ENCODE measurements around the gene GNAO1.

The GNAO1 gene

DNA sequence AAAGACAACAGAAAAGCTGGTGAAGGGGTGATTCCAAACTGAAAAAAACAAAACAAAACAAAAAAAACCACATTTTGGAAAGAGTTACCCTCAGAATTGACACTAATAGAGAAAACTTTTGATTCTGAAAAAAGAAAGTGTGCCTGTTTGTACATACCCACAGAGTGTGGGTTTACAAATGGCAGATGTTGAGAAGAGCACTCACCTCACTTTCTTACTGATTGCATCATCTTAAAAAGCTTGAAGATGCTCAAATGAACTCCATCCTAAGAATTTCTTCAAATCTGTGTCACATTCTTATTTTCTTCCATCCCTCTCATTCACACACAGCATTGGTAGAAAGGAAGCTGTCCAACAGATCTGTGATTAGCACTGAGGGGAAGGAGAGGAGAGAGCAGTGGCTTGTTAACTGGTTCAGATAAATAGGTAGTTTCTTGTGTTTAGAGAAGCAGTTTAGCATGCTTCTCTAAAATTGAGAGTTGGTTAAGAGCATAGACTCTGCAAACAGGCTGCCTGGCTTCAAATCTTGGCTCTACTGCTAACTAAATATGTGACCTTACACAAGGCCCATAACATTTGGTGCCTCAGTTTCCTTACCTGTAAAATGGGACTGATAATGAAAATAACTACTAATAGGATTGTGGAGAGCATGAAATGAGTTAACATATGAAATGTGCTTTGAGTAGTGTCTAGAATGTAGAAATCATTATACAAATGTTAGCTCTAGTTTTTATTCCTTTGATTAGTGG, 6.9 kb downstream of the GNAO1 start:
- H3K27ac ChIP-seq, result no peak overlapping the region
- TF ChIP-seq, protein P1, sequence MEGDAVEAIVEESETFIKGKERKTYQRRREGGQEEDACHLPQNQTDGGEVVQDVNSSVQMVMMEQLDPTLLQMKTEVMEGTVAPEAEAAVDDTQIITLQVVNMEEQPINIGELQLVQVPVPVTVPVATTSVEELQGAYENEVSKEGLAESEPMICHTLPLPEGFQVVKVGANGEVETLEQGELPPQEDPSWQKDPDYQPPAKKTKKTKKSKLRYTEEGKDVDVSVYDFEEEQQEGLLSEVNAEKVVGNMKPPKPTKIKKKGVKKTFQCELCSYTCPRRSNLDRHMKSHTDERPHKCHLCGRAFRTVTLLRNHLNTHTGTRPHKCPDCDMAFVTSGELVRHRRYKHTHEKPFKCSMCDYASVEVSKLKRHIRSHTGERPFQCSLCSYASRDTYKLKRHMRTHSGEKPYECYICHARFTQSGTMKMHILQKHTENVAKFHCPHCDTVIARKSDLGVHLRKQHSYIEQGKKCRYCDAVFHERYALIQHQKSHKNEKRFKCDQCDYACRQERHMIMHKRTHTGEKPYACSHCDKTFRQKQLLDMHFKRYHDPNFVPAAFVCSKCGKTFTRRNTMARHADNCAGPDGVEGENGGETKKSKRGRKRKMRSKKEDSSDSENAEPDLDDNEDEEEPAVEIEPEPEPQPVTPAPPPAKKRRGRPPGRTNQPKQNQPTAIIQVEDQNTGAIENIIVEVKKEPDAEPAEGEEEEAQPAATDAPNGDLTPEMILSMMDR (IDR thresholded peaks at IDR 0.05), result no peak
- TF ChIP-seq ZFX (IDR thresholded peaks at IDR 0.05; ENCODE audit: borderline replicate concordance), result no peak

DNA sequence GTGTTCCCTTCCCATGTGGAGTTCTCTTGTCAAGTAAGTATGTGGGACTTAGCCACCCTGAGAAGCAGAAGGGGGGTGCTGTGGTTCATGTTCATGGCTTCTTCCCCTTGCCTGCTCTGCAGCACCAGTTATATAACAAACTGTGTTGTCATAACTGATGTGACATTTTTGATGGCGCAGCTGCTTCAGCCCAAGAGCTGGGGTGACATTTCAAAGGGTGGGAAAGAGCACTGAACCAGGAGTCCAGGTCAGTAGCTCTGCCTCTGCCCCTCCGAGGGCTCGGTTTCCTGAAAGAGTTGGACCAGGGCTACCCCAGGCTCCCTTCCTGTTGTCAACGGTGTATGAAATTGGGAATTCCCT, 7.4 kb downstream of the GNAO1 start:
- TF ChIP-seq ZFX (IDR thresholded peaks at IDR 0.05; ENCODE audit: borderline replicate concordance), result no peak
- TF ChIP-seq, protein P1 (IDR thresholded peaks at IDR 0.05), result no peak
- H3K27ac ChIP-seq, result no peak overlapping the region

DNA sequence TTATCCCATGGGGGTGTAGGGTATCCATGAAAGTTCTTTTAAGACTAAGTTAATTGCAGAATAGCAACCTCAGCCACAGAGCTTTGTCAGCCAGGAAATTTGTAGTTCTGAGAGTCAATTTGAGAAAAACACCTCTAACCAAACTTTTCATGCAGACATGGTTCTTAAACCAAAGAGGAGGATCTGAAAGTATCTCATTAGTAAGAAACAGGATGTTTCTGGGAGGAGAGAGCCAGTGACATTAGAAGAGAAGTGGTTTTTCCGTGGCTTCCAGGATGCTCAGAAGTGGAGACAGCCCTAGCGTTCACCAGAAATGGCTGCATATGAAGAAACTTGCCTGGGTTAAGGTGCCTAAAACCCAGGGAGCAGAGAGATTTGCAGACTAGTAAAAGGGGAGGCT, 7.9 kb downstream of the GNAO1 start:
- TF ChIP-seq, protein P1 (IDR thresholded peaks at IDR 0.05), result no peak
- TF ChIP-seq ZFX (IDR thresholded peaks at IDR 0.05; ENCODE audit: borderline replicate concordance), result no peak
- no peak overlapping the region for H3K27ac ChIP-seq

DNA sequence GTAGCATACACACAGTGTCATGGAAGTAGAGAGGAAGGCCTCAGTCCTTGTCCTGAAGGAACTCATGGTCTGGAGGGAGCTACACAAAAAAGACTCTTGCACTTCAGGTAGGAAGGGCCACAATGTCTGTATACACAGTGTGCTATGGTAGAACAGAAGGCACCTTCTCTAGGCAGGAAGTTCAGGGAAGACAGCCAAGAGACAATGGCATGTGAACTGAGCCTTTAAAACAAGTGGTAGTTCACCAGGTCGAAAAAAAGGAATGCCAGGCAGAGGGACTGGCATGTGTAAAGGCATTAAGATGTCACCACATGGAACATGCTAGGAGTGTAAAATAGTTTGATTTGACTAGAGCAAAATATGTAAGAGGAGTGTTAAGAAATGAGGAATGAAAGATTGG, 9.7 kb downstream of the GNAO1 start:
- TF ChIP-seq ZFX (IDR thresholded peaks at IDR 0.05; ENCODE audit: borderline replicate concordance), result no peak
- TF ChIP-seq, protein P1 (IDR thresholded peaks at IDR 0.05), result no peak
- H3K27ac ChIP-seq, result no peak overlapping the region

DNA sequence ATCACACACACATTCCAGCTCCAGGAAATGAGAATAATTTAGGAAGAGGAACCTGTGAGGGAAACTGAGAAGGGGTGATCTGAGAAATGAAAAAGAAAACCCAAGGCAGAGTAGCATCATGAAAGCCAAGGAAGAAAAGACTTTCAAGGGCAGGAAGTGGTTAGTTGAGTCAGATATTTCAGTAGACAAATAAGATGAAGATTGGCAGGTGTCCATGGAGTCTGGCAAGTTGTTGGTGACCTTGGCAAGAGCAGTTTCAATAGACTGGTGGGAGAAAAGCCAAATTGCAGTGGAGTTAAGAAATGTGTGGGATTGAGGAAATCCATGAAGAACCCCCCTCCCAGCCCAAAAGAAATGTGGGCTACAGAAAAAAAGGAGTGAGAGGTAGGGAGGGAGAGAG, 10.7 kb downstream of the GNAO1 start:
- H3K27ac ChIP-seq, result no peak overlapping the region
- no peak for TF ChIP-seq ZFX (IDR thresholded peaks at IDR 0.05; ENCODE audit: borderline replicate concordance)
- TF ChIP-seq, protein P1 (IDR thresholded peaks at IDR 0.05), result no peak

DNA sequence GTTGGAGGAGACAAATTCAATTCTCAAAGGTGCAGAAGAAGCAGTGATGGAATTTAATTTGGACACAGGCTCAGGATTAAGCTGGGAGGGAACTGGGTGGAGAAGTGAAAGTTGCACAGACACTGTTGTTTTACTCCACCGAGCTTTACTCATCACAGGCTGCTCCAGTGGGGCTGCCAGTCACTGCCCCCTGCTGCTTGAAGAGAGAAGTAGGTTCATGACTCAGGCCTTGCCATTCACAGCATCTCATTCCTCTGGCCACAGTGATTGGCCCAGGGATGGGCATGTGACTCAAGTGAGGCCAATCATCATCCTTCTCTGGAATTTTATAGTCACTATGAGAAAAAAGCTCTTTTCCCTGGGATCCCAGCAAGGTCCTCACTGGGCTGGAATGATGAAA, 11.8 kb downstream of the GNAO1 start:
- no peak overlapping the region for H3K27ac ChIP-seq
- no peak for TF ChIP-seq ZFX (IDR thresholded peaks at IDR 0.05; ENCODE audit: borderline replicate concordance)
- TF ChIP-seq, protein P1 (IDR thresholded peaks at IDR 0.05), result peak; percentile 60

DNA sequence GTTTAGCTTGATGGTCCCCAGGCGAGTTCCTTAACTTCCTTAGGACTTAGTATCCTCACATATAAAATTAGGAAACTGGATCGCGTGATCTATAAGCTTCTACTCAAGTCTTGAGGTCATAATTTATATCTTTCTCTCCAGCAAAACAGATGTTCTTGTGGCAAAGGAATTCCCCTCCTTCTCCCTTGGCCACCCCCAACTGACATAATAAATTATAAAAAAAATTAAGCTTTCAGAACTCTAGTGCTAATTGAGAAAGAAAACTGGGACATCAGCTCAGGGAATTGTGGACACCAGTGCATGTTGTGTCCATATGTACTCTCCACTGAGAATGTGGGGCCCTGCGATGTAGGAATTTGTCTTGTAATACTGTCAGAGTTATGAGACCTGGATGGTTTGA, 13.5 kb downstream of the GNAO1 start:
- H3K27ac ChIP-seq, result no peak overlapping the region
- no peak for TF ChIP-seq ZFX (IDR thresholded peaks at IDR 0.05; ENCODE audit: borderline replicate concordance)
- TF ChIP-seq, protein P1 (IDR thresholded peaks at IDR 0.05), result no peak
